ENCODE results near the gene ANO9. TPM values are rescaled to one million over a fixed set of nuclear protein-coding genes. Genes with fewer than 3 reads are reported as not detected.
"Not testable (repeated sequence)": the region's sequence is repeated elsewhere in the genome, so short reads cannot be mapped to it uniquely, and the experiment has no call there.

ANO9 gene
- total RNA-seq, 4 donors from 2014 or later: 11.0 to 22.1 (median 16.2) TPM

DNA sequence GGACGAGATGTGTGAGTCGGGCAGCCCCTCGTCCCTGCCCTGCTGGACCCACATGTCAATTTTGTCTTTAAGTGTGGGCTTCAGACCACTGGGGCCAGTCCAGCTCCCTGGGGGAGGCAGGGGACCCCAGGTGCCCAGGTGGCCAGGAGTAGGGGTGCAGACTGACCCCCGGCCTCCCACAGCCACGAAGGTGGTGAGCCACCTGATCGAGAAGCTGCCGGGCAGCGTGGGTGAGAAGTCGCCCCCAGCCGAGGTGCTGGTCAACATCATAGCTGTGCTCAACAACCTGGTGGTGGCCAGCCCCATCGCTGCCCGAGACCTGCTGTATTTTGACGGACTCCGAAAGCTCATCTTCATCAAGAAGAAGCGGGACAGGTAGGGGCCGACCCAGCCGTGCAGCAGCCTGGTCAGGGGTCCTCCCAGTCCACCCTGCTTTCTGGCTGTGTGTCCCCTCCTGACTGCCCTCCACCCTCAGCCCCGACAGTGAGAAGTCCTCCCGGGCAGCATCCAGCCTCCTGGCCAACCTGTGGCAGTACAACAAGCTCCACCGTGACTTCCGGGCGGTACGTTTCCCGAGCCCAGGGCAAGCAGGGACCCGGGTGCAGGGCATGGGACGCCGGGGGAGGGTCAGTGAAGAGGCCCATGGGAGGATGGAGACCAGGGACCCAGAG lies 37.9 kb downstream of the ANO9 start:
- intact Hi-C loops (cut with DNase I): no loop called here
- no peak for TF ChIP-seq POLR2A (IDR thresholded peaks at IDR 0.05)
- TF ChIP-seq CTCF (IDR thresholded peaks at IDR 0.05): no peak
- Histone ChIP-seq H3K4me1 (peaks cover 15 to 57% (median 16%) of the 10 kb centered on the region in 3 donors), H3K9me3 (no peaks in the 10 kb centered on the region), H3K27ac (peak overlapping the region in 2 of 4 donors; percentile 22 to 90), H3K36me3 (peaks cover 0 to 49% (median 12%) of the 10 kb centered on the region in 3 donors), H3K4me3 (no peak overlapping the region), H3K27me3 (peaks cover 0 to 19% (median 4%) of the 10 kb centered on the region in 4 donors)
- WGBS, 2 donors: 0 to 100% methylated on average over 1 of the region's 27 CpGs
- DNase-seq: no peak

- Histone ChIP-seq H3K4me1 (peaks cover 15 to 57% (median 16%) of the 10 kb centered on the region in 3 donors), H3K27ac (no peak overlapping the region), H3K4me3 (no peak overlapping the region), H3K36me3 (peaks cover 0 to 52% (median 12%) of the 10 kb centered on the region in 3 donors), H3K27me3 (peaks cover 0 to 21% (median 4%) of the 10 kb centered on the region in 4 donors), H3K9me3 (no peaks in the 10 kb centered on the region)
- intact Hi-C loops (cut with DNase I): no loop called here
- WGBS, 2 donors: 83 to 100% methylated on average over 2 to 11 of the region's 55 CpGs
- DNase-seq: no peak
- TF ChIP-seq CTCF (IDR thresholded peaks at IDR 0.05) (no peak), POLR2A (IDR thresholded peaks at IDR 0.05) (no peak)
Observed at GRCh38 chr11:403021-403760, 38.6 kb downstream of the ANO9 start.

DNA sequence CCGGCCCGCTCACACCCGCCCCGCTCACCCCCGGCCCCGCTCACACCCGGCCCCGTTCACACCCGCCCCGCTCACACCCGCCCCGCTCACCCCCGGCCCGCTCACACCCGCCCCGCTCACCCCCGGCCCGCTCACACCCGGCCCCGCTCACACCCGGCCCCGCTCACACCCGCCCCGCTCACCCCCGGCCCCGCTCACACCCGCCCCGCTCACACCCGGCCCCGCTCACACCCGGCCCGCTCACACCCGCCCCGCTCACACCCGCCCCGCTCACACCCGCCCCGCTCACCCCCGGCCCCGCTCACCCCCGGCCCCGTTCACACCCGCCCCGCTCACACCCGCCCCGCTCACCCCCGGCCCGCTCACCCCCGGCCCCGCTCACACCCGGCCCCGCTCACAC lies 40.6 kb downstream of the ANO9 start:
- Histone ChIP-seq H3K36me3 (peaks cover 0 to 67% (median 12%) of the 10 kb centered on the region in 3 donors), H3K4me1 (peaks cover 17 to 55% (median 17%) of the 10 kb centered on the region in 3 donors), H3K27me3 (peaks cover 0 to 21% (median 4%) of the 10 kb centered on the region in 4 donors)
- intact Hi-C loops (cut with DNase I); DNase-seq; H3K9me3 ChIP-seq; H3K27ac ChIP-seq; H3K4me3 ChIP-seq: not testable (repeated sequence)
- WGBS, 2 donors: no CpG with 5 or more reads among the region's 52 CpGs

GRCh38 chr11:400241-400689 lies 41.5 kb downstream of the ANO9 start:
- 100% methylated on average over 1 of the region's 50 CpGs; no CpG with 5 or more reads in 1 of the 2 donors for WGBS, 2 donors
- intact Hi-C loops (cut with DNase I): no loop called here
- Histone ChIP-seq H3K36me3 (peaks cover 0 to 58% (median 12%) of the 10 kb centered on the region in 3 donors), H3K27ac (no peak overlapping the region), H3K4me3 (no peak overlapping the region), H3K9me3 (no peaks in the 10 kb centered on the region), H3K4me1 (peaks cover 8 to 55% (median 13%) of the 10 kb centered on the region in 3 donors), H3K27me3 (peaks cover 0 to 21% (median 4%) of the 10 kb centered on the region in 4 donors)
- no peak for DNase-seq
- no peak for TF ChIP-seq CTCF (IDR thresholded peaks at IDR 0.05)
- no peak for TF ChIP-seq POLR2A (IDR thresholded peaks at IDR 0.05)

DNA sequence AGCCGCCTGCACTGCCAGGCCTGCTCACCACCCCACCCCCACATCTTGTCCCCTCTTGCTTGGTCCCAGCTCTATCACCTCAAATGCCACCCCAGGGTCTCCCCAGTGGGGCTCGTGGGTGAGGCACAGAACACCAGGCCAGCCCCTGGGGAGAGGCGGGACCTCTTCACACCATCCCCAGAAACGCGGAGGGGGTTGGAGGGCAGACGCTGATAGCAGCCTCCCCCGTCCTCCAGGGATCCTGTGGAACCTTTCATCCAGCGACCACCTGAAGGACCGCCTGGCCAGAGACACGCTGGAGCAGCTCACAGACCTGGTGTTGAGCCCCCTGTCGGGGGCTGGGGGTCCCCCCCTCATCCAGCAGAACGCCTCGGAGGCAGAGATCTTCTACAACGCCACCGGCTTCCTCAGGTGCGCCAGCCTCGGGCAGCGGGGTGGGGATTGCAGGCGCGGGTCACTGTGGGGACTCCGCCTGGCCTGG lies 42.0 kb downstream of the ANO9 start:
- Histone ChIP-seq H3K27me3 (peaks cover 0 to 21% (median 4%) of the 10 kb centered on the region in 4 donors), H3K36me3 (peaks cover 0 to 53% (median 10%) of the 10 kb centered on the region in 3 donors), H3K27ac (no peak overlapping the region), H3K4me1 (peaks cover 8 to 53% (median 14%) of the 10 kb centered on the region in 3 donors), H3K4me3 (no peak overlapping the region), H3K9me3 (no peaks in the 10 kb centered on the region)
- TF ChIP-seq CTCF (IDR thresholded peaks at IDR 0.05): no peak
- TF ChIP-seq POLR2A (IDR thresholded peaks at IDR 0.05): no peak
- WGBS, 2 donors: 43 to 93% methylated on average over 1 to 12 of the region's 21 CpGs
- intact Hi-C loops (cut with DNase I): no loop called here
- no peak for DNase-seq

All from esophagus squamous epithelium (tissue), 5 donors.